GM19023 (cell line): ENCODE results near the gene BTG1.

Source experiments
- ATAC-seq: cut with Tn5 transposase; IDR thresholded peaks from one replicate; pipeline ENCODE4 v1.9.1; 2021; ENCODE audit warnings: mild to moderate bottlenecking, moderate library complexity; ENCODE audit not compliant: unreplicated experiment

BTG1 gene

DNA sequence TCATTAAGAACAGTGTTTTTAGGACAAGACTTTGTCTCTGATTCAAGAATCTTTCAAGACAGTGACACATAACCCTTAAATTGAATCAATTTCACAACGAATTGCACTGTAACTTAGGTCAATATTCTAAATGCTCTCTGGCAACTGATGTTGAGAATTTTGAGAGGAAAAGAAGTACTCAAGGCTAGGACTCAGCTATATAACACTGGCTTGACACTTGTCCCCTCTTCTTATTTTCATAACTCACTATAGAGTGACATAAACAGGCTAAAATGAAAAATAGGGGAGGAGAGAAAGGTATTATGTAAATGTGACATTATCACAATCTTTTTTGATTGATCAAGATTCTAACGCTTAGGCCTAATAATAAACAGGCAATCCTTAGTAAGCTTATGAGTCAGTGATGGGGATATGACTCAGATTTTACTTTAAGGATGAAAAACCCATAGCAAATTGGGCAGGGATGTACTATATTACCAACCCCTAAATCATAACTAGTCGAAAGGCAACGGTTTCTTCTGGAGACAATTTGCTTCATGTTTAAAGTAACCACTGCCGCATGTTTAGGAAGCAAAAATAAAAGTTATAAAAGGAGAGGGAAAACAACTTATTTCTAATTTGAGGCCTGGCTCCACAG, 10.9 kb downstream of the BTG1 start:
- ATAC-seq, result no peak

DNA sequence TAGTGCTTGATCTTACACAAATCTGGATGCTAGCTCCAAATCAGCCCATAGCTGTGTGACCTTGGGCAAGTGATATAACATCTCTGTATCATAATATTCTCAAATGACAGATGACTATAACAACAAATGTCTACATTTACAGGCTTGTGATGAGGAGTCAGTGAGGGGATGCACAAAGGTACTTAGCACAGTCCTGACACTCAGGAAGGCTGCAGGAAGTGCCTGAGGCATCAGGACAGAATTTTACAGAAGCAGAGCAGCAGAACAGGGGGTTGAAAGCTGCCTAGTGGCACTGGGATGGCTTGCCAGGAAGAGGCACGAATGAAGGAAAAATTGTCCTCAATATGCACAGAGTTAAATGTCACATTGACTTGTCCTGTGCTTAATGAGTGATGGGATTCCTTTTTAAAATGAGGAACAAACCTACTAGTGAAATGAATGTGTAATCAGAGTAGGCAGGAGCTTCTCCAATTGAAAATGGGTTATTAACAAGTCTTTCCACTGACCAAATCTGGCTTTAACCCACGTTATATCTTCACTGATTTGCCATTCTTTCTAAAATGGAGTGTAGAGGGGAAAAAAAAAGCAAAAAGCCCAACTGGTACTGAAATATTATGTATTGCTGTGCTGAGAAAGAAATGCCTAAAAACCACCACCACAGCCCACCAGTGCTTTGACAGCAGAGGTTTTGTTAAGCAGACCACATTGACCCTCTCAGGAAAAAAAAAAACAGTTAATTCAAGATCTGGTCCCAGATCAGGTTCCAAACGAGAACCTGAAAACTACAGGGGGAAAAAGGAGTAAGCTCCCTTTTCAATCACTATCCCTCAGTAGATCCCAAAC, 11.6 kb downstream of the BTG1 start:
- peak; percentile 35 for ATAC-seq

DNA sequence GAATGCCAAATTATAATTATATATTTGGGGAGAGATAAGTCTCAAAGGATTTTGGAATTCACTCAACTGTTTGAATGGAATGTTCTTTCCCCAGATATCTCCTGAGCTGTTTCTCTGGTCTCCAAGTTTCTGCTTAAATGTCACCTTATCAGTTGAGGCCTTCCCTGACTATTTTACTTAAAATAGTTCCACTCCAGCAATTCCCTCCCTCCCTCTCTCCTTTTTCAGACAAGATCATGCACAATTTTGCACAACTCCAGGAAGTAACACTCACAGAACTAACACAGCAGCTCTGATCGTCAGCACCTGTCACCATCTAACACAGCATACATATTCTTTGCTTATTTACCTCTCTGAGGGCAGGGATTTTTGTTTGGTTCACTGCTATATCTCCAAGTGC, 12.5 kb downstream of the BTG1 start:
- no peak for ATAC-seq

DNA sequence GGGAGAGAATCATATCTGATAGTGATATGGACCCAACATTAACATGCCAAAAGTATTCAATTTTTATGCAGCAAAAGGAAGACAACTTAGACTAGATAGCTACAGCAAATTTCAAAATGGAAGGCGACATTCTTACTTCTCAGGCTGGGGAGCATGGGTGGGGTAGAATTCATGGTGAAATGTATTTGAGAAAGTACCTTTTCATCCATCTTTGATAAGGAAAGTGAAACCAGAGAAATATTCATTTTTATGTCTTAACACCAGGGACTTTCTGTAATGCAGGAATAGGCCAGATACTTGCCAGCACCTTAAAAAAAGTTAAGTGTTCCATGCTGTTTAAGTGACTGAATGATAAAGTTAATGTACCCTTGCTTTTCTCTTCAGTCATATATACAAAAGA, 13.4 kb downstream of the BTG1 start:
- ATAC-seq, result no peak

DNA sequence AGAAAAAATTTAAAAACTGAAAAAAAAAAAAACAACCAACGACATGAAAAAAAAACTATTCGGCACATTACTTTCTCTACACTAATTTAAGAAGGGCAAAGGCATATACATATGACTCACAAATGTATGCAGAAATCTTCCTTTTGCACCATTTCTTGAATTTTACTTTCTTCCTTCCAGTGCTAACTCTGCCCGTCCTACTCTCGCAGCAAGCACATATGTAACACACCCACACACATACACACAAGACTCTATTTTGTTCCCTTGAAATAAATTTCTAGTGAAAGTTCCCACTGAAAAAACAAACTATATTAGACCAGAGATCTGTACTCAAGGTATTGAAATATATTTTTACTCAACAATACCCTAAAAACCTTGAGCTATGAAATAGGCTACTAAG, 14.6 kb downstream of the BTG1 start:
- no peak for ATAC-seq

DNA sequence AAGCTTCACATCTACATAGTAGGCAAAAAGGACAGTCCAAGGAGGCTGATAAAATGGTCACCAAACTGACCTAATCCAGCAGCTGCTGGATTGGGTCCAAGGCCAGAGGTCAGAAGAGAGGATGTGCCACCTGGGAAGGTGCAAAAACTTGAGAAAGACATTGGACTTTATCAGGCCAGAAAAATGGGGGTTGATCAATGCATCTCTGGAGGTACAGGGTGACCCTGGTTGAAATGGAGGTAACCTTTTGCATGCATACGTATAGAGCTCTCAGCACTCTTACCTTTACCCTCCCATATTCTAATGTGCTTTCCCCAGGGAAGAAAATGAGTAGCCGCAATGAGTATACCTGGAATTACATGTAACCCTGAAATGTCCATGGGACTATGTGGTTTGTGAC, 16.0 kb downstream of the BTG1 start:
- no peak for ATAC-seq

DNA sequence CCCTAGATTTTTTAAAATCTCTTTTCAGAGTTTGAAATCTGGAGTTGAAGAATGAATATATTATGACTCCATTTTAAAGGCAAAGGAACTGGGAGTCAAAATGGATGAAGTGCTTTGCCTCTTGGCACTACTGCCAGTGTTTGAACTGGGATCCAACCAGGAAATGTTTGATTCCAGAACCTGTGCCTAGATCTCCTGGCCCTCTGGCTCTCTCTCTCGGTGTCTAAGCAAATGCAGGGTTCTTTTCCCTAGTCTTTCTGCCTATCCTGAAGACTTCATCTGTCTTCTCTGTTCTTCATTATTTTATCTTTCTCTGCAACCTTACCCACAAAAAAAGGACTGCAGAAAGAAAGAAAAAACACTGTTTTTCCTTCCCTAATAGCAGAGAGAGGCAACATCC, 17.0 kb downstream of the BTG1 start:
- ATAC-seq, result no peak

DNA sequence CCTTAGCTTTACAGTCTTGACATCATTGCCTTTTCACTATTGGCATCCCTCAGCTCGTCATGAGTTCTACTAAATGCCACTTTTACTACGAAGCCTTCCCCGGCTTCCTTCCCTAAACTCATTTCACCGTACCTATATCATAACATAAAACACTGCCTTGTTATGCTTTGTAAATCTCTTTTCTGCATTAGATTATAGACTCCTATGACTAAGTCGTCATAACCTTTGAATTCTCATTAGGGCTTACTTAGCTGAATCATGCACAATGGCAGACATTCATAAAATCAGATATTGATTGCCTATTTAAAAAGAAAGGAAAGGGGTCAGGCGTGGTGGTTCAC, 21.0 kb downstream of the BTG1 start:
- no peak for ATAC-seq

DNA sequence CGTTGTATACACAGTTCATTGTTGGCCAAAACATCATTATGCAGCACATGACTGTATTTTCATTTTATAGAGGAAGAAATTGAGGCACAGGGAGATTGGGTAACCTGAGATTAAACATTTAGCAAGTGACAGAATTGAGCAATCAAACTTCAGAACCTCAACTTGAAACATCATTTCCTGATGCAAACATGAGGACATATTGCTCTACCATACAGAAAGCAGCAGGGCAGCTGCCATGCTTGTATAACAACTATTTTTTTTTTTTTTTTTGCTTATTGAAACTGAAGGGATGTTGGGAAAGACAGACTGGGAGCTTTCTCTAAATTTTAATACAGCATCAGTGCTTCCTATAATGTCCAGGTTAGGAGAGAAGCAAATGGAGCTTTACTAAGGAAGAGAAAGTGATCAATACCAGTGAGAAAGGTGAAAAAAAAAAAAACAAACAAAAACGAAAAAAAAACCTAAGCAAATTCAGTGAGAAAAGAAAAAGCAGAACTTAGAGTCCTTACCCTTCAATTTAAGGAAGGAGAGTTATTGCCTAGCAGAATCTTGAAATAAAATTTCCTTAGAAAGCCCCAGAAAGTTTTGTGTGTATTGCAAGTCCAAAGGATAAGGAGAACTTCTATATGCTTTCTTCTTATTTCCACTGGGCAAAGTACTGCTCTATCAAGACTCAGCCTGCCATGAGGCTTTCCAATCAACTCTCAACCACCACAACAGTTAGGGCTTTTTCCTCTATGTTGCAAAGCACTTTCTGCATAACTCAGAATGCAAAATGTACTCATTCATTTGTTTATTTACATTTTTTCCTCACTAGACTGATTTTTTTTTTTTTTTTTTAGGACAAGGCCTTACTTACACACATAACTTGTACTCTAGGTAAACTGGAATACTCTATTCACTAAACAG, 21.6 kb downstream of the BTG1 start:
- no peak for ATAC-seq

DNA sequence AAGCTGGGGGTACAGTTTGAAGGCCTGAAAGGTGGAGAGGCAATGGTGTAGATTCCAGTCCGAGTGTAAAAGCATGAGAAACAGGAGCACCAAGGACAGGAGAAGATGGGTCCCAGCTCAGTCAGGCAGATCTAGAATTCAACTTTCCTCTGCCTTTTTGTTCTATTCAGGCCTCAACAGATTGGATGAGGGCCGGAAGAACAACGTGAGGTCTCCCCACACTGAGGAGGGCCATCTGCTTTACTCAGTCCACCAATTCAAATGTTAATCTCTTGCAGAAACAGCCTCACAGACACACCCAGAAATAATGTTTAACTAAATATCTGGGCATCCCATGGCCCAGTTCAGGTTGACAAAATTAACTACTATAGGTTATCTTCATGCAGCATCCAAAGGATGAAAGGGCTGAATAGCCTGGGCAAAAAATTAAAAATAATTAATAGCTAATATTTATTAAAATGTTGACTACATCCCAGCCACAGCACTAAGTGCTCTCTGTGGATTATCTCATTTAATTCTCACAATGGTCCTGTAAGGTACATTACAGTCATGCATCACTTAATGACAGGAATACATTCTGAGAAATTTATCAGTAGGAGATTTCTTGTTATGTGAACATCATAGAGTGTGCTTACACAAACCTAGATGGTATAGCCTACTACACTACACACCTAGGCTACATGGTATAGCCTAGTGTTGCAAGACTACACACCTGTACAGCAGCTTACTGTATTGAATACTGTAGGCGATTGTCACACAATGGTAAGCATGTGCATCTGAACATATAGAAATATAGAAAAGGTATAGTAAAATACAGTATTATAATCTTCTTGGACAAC, 22.5 kb downstream of the BTG1 start:
- no peak for ATAC-seq

DNA sequence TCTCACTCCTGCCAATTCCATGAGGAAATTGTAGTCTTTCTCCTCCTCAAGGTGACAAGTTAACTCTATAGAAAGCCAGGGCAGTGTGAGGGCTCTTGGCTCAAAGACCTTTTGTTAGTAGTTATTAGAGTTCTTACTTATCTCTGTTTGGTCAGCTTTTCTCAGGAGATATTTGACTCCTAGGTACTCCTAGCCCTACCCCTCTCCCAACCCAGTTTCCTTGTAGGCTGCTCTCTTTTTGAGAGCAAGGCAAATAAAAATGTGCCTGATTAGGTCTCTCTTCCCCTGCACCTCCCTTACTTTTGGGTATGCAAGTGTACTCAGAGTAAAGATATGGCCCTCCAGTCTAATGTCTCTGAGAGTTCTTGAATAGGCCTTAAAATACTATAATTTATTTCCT, 23.8 kb downstream of the BTG1 start:
- no peak for ATAC-seq

DNA sequence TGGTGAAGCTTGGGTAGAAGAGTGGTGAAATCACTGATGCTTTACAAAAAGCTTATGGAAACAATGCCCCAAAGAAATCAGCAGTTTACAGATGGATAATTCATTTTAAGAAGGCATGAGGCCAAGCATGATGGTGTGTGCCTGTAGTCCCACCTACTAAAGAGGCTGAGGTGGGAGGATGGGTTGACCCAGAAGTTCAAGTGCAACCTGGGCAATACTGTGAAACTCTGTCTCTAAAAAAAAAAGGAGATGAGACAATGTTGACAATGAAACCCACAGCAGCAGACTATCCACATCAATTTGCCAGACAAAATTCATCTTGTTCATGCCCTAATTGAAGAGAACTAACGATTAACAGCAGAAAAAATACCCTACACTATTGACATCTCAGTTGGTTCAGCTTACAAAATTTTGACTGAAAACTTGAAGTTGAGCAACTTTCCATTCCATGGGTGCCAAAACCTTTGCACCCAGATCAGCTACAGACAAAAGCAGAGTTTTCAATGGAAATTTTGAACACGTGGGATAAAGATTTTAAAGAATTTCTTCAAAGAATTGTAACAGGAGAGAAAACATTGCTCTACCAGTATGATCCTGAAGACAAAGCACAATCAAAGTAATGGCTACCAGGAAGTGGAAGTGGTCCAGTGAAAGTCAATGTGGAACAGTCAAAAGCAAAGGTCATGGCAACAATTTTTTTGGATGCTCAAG, 26.7 kb downstream of the BTG1 start:
- ATAC-seq, result no peak

DNA sequence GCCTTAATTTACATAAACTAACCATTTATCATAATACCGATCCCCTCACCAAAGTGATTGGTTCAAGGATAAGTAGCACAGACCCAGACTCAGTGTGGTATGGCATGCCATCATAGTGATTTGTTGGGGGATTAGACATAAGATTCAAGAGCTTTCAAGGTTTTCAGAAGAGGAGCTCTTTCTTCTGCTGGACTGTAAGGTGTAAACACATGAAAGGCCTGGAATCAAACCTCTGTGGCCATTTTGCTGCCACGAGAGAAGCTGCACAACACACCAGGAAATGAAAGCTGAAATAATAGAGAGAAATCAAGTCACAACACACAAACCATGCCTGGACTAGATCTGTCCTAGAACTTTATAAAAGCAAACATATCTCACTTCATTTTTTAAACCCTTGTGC, 30.8 kb downstream of the BTG1 start:
- ATAC-seq, result no peak

DNA sequence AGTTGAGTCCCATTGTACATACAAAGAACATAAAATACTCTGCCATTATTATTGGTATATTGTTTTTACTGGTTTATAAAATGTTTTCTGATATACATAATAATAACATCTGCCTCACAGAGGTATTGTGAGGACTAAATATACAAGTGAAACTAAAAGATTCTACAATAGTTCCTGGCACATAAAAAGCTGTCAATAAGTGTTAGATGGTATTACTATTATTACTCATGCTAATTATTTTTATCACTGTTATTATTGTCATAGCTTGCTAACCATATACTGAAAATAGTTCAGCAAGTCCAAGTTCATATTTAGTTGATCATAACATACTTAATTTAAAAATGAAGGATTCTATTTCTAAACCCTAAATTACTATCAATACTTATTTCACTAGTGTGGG, 34.4 kb downstream of the BTG1 start:
- ATAC-seq, result no peak

DNA sequence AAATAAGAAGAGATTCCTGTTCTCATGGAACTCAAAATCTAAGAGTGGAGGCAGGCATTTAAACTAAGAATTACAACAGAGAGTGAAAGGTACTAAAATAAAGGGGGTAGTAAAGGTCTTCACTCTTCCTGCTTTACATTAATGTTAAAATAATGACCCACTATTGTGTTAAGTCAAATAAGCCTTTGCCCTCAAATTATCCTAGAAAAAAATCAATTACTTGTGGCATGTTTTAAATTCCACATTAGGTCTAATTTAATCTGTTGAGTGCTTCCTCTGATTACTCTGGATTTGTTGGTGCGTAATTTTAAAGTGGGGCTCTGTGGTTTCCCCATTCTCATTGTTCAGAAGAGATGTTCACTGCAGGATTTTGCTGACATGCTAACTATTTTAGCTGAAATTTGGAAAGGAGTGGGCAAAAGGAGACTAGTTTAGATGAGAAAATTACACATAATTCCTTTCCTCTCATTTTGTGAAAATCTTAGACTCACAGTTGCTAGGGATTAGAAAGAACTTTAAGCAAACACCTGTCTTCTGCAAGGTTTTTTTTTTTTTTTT, 35.5 kb downstream of the BTG1 start:
- ATAC-seq, result no peak

DNA sequence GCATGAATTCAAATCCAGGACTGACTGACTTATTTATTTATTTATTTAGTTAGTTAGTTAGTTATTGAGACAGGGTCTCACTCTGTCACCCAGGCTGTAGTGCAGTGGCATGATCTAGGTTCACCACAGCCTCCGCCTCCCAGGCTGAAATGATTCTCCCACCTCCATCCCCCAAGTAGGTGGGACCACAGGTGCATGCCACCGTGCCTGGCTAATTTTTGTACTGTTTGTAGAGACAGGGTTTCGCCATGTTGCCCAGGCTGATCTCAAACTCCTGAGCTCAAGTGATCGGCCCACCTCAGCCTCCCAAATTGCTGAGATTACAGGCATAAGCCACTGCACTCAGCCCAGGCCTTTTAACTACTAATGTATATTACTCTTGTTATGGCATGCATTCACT, 36.0 kb downstream of the BTG1 start:
- no peak for ATAC-seq

DNA sequence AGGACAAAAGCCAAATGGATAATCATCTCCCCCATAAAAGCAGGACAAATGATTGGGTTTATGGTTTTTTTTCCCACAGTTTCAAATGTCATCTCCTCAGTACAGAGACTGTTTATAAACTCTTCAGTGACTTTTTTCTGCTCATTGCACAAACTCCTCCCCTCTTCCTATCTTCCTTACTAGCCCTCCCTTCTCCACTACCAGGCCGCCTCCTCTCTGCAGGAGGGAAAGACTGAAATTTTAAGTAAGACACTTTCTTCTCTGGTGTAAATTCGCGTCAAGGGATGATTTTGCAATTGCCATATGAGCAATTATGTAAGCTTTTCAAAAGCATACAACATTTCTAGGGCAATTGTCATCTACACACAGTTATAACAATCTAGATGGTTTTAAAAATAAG, 37.0 kb downstream of the BTG1 start:
- no peak for ATAC-seq

DNA sequence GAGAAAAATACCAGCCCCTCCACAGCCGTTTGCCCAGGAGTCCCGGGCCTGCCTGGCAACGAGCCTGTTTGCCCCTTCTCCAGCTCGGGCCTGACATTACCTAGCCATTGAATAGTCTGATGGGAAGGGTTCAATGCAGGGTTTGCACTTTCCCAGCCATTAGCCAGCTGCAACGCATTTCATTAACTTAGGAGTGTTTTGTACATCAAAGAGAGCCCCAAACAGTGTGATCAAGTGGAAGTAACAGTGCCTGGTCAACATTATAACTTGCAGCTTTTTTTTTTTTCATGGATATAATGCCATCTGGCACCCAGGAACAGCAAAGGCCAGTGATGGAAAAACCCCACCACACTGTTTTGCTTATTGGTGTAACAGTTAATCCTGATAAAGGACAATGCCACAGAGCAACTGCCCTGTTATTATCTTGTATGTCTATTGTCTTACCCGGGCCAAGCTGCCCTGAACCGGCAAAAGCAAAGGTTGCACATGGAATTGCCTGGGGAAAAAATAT, 38.0 kb downstream of the BTG1 start:
- ATAC-seq, result no peak

DNA sequence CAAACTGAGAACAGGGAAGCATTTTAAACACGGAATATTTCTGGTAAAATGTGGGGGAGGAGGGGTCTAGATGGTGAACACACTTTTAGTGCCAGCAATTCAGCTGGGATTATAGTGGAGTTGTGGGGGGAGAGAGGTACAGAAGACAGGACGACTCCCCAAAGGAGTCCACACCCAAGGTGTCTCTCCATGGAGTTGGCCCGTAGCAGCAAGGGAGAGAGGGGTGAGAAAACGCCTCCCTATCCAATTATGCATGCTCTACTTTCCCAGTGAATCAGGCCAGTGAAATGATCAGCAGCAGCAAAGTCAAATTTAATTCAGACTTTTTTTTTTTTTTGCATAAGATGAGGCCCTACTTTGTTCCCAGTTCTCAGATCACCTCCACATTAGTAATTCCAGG, 38.6 kb downstream of the BTG1 start:
- no peak for ATAC-seq

DNA sequence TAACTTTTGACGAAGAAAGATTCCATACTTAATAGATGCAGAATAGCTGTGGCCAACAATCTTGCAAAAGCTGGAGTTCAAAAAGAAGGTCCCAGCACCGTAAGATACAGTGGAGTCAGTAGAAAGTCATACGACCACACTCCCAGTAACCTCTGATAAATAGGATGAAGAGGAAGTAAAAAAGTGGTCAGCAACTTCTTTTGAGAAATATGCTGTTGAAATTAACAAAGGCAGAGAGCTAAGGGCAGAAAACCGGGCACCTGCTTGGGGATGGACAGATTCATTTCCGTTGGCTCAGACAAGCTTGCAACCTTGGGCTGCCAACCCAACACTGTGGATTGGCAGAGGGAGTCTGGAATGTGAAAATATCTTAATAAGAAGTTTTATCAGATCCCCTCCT, 40.0 kb downstream of the BTG1 start:
- no peak for ATAC-seq
